ENCODE results near the gene ZFP57. TPM values are rescaled to one million over a fixed set of nuclear protein-coding genes. Genes with fewer than 3 reads are reported as not detected.

Gene ZFP57
- total RNA-seq, 1 experiment from 2014 or later, result 0.23 TPM

- intact Hi-C loops (cut with micrococcal nuclease), result no loop called here
- no peak for TF ChIP-seq CTCF (IDR thresholded peaks at IDR 0.05; ENCODE audit: unreplicated experiment)
- H3K27ac Mint-ChIP-seq (ENCODE audit: low read depth, unreplicated experiment), result no peak overlapping the region
- ChIA-PET POLR2A (interaction anchor here (0.7 to 1.1 kb wide), 2 partner anchors 35 to 44 kb away, joined by 4 read pairs; no protein-coding TSS in a partner anchor), CTCF (interaction anchor here (0.8 to 5.8 kb wide), 4 partner anchors 10 to 140 kb away, joined by 3 to 369 read pairs (median 22); no protein-coding TSS in a partner anchor)
- no peaks in the 10 kb centered on the region for H3K4me1 Mint-ChIP-seq (ENCODE audit: insufficient read depth, unreplicated experiment)
- H3K9me3 Mint-ChIP-seq (ENCODE audit: unreplicated experiment), result no peaks in the 10 kb centered on the region
- no peak overlapping the region for H3K4me3 Mint-ChIP-seq (ENCODE audit: unreplicated experiment)
- H3K36me3 Mint-ChIP-seq (ENCODE audit: insufficient read depth, unreplicated experiment), result no peaks in the 10 kb centered on the region
- DNase-seq (ENCODE audit: unreplicated experiment), result no peak
- H3K27me3 Mint-ChIP-seq (ENCODE audit: insufficient read depth, unreplicated experiment), result no peaks in the 10 kb centered on the region
- BruUV-seq (replicated peaks), result no TSS peak
Observed at GRCh38 chr6:29694637-29695036, 13.7 kb upstream of the ZFP57 start.

GRCh38 chr6:29685718-29686326 lies 4.9 kb upstream of the ZFP57 start:
- H3K9me3 Mint-ChIP-seq (ENCODE audit: unreplicated experiment), result peaks cover 8% of the 10 kb centered on the region
- H3K27me3 Mint-ChIP-seq (ENCODE audit: insufficient read depth, unreplicated experiment), result no peaks in the 10 kb centered on the region
- TF ChIP-seq CTCF (IDR thresholded peaks at IDR 0.05; ENCODE audit: unreplicated experiment), result peak; percentile 53
- H3K27ac Mint-ChIP-seq (ENCODE audit: low read depth, unreplicated experiment), result no peak overlapping the region
- H3K4me1 Mint-ChIP-seq (ENCODE audit: insufficient read depth, unreplicated experiment), result no peaks in the 10 kb centered on the region
- DNase-seq (ENCODE audit: unreplicated experiment), result peak; percentile 64
- H3K36me3 Mint-ChIP-seq (ENCODE audit: insufficient read depth, unreplicated experiment), result no peaks in the 10 kb centered on the region
- no TSS peak for BruUV-seq (replicated peaks)
- POLR2A ChIA-PET, result interaction anchor here (1.6 kb wide), 1 partner anchor 36 kb away, joined by 8 read pairs; no protein-coding TSS in a partner anchor
- intact Hi-C loops (cut with micrococcal nuclease), result loop anchor here (1.0 kb wide), 1 partner anchor 36 kb away; no protein-coding TSS in a partner anchor
- H3K4me3 Mint-ChIP-seq (ENCODE audit: unreplicated experiment), result no peak overlapping the region
- CTCF ChIA-PET, result interaction anchor here (0.7 to 4.9 kb wide), 4 partner anchors 10 to 35 kb away, joined by 4 to 32 read pairs (median 25); no protein-coding TSS in a partner anchor

- DNase-seq (ENCODE audit: unreplicated experiment), result no peak
- no peak overlapping the region for H3K27ac Mint-ChIP-seq (ENCODE audit: low read depth, unreplicated experiment)
- no TSS peak for BruUV-seq (replicated peaks)
- ChIA-PET POLR2A (no interaction called here), CTCF (interaction anchor here (1.1 to 4.9 kb wide), 3 partner anchors 14 to 32 kb away, joined by 5 to 29 read pairs (median 9); no protein-coding TSS in a partner anchor)
- no peak overlapping the region for H3K4me3 Mint-ChIP-seq (ENCODE audit: unreplicated experiment)
- TF ChIP-seq CTCF (IDR thresholded peaks at IDR 0.05; ENCODE audit: unreplicated experiment), result no peak
- no peaks in the 10 kb centered on the region for H3K27me3 Mint-ChIP-seq (ENCODE audit: insufficient read depth, unreplicated experiment)
- peaks cover 20% of the 10 kb centered on the region for H3K4me1 Mint-ChIP-seq (ENCODE audit: insufficient read depth, unreplicated experiment)
- peaks cover 5% of the 10 kb centered on the region for H3K36me3 Mint-ChIP-seq (ENCODE audit: insufficient read depth, unreplicated experiment)
- peaks cover 8% of the 10 kb centered on the region for H3K9me3 Mint-ChIP-seq (ENCODE audit: unreplicated experiment)
- intact Hi-C loops (cut with micrococcal nuclease), result no loop called here
Observed at GRCh38 chr6:29681811-29682210, 859 bp upstream of the ZFP57 start.

- intact Hi-C loops (cut with micrococcal nuclease), result no loop called here
- Mint-ChIP-seq H3K27me3 (ENCODE audit: insufficient read depth, unreplicated experiment) (no peaks in the 10 kb centered on the region), H3K4me1 (ENCODE audit: insufficient read depth, unreplicated experiment) (peaks cover 24% of the 10 kb centered on the region), H3K4me3 (ENCODE audit: unreplicated experiment) (no peak overlapping the region), H3K9me3 (ENCODE audit: unreplicated experiment) (peaks cover 8% of the 10 kb centered on the region), H3K27ac (ENCODE audit: low read depth, unreplicated experiment) (peak overlapping the region; percentile 97), H3K36me3 (ENCODE audit: insufficient read depth, unreplicated experiment) (peaks cover 5% of the 10 kb centered on the region)
- no peak for TF ChIP-seq CTCF (IDR thresholded peaks at IDR 0.05; ENCODE audit: unreplicated experiment)
- CTCF ChIA-PET, result interaction anchor here (11.7 kb wide), 1 partner anchor 29 kb away, joined by 202 read pairs; no protein-coding TSS in a partner anchor
- no TSS peak for BruUV-seq (replicated peaks)
- POLR2A ChIA-PET, result no interaction called here
- no peak for DNase-seq (ENCODE audit: unreplicated experiment)
Observed at GRCh38 chr6:29680416-29680815, 536 bp downstream of the ZFP57 start.

Data from MCF 10A (cell line).